Keratinocyte (primary cell): ENCODE measurements around the gene GGCX. TPM values are rescaled to one million over a fixed set of nuclear protein-coding genes. Genes with fewer than 3 reads are reported as not detected.

Source experiments
- DNase-seq: peaks from one replicate; pipeline ENCODE4 v3.0.0-alpha.2; 2011; ENCODE audit warnings: low read depth, missing footprints, low spot score
- FAIRE-seq: peaks from 2 replicates; lab custom pipeline; 2011; peaks lifted over from hg19 to GRCh38; lab: Jason Lieb, UNC
- H2AFZ ChIP-seq: 2 replicates; pipeline ENCODE4 v1.6.0; 2012; ENCODE audit warnings: low read length, control low read depth, inconsistent platforms; ENCODE audit not compliant: control insufficient read depth
- H3K27ac ChIP-seq: 2 replicates; pipeline ENCODE4 v1.5.1; 2011; ENCODE audit warnings: low read length; ENCODE audit not compliant: control insufficient read depth, insufficient read depth
- H3K27me3 ChIP-seq: 3 replicates; pipeline ENCODE4 v1.6.0; 2011; ENCODE audit warnings: low read length; ENCODE audit not compliant: control insufficient read depth, insufficient read depth; ENCODE audit errors: extremely low read depth
- H3K36me3 ChIP-seq, 2 experiments: 2 replicates in 1 of 2; 3 replicates in 1 of 2; pipeline ENCODE4 v1.5.1; 2011; ENCODE audit warnings: low read length in 2 of 2, mild to moderate bottlenecking in 1 of 2; ENCODE audit not compliant: control insufficient read depth in 2 of 2, insufficient read depth in 2 of 2; ENCODE audit errors: extremely low read depth in 1 of 2
- H3K4me1 ChIP-seq: 3 replicates; pipeline ENCODE4 v1.5.1; 2011; ENCODE audit warnings: low read length; ENCODE audit not compliant: control insufficient read depth, insufficient read depth; ENCODE audit errors: extremely low read depth
- H3K4me2 ChIP-seq: 3 replicates; pipeline ENCODE4 v1.6.0; 2011; ENCODE audit warnings: low read depth, low read length; ENCODE audit not compliant: control insufficient read depth, insufficient read depth; ENCODE audit errors: extremely low read depth
- H3K4me3 ChIP-seq, 3 experiments: fragments of 200-600 bp in 1 of 3; sonication (generic) in 1 of 3; 2 replicates in 2 of 3; 3 replicates in 1 of 3; pipeline ENCODE4 v1.5.1; 2011 to 2016; ENCODE audit warnings: low read length in 3 of 3, mild to moderate bottlenecking in 3 of 3, control low read depth in 2 of 3, inconsistent platforms in 1 of 3, low read depth in 1 of 3, mixed read lengths in 1 of 3, mixed run types in 1 of 3, moderate library complexity in 1 of 3; ENCODE audit not compliant: control insufficient read depth in 2 of 3, insufficient read depth in 2 of 3; ENCODE audit errors: extremely low read depth in 1 of 3
- H3K79me2 ChIP-seq: 2 replicates; pipeline ENCODE4 v1.6.0; 2012; ENCODE audit warnings: low read length; ENCODE audit not compliant: control insufficient read depth, insufficient read depth
- H3K9ac ChIP-seq: 3 replicates; pipeline ENCODE4 v1.6.0; 2011; ENCODE audit warnings: low read length; ENCODE audit not compliant: control insufficient read depth, insufficient read depth; ENCODE audit errors: extremely low read depth
- H3K9me1 ChIP-seq: 3 replicates; pipeline ENCODE4 v1.6.0; 2011; ENCODE audit warnings: low read length; ENCODE audit not compliant: control insufficient read depth, insufficient read depth; ENCODE audit errors: extremely low read depth
- H3K9me3 ChIP-seq: 2 replicates; pipeline ENCODE4 v1.5.1; 2012; ENCODE audit warnings: low read depth, low read length; ENCODE audit not compliant: control insufficient read depth
- H4K20me1 ChIP-seq: 3 replicates; pipeline ENCODE4 v1.6.0; 2011; ENCODE audit warnings: low read length; ENCODE audit not compliant: control insufficient read depth, insufficient read depth; ENCODE audit errors: extremely low read depth
- CTCF ChIP-seq, 3 experiments: IDR thresholded peaks in 1 of 3; conservative IDR thresholded peaks in 1 of 3; optimal IDR thresholded peaks in 1 of 3; 2 replicates in 2 of 3; 3 replicates in 1 of 3; pipeline versions ENCODE3 to v1.5.1; 2011; ENCODE audit warnings: low read length in 3 of 3, mild to moderate bottlenecking in 3 of 3, moderate library complexity in 2 of 3, control low read depth in 1 of 3, inconsistent platforms in 1 of 3; ENCODE audit not compliant: insufficient read depth in 2 of 3; ENCODE audit errors: extremely low read depth in 1 of 3
- EZH2 ChIP-seq: IDR thresholded peaks from one replicate; pipeline ENCODE4 v1.6.1; 2012; ENCODE audit warnings: inconsistent platforms, mild to moderate bottlenecking, low read length, moderate library complexity
- dilution Hi-C: fragments of 300-500 bp; cut with MboI; formaldehyde crosslinking; loops from one replicate; pipeline ENCODE4 v1.7.0; 2020; ENCODE audit warnings: low sequenced_read_pairs; ENCODE audit not compliant: extremely low pct_ligation_motif_present
- polyA plus RNA-seq, 5 experiments: library from polyadenylated mRNA; depleted of rRNA in 3 of 5; stranded (reverse) in 3 of 5; stranded (forward) in 1 of 5; unstranded in 1 of 5; fragments of >200 nt; gene quantifications; 1 replicate in 1 of 5; 2 replicates in 3 of 5; 3 replicates in 1 of 5; pipeline versions ENCODE4 v1.2.1 to v1.2.3, GENCODE V29; 2011 to 2012; ENCODE audit warnings: missing spikeins in 2 of 5, low read depth in 1 of 5, low replicate concordance in 1 of 5

Gene GGCX
- polyA plus RNA-seq, 1 donor (not counting 4 experiments of a cell fraction or from before 2014, with no cell fraction given) = 34.3 TPM

- DNase-seq (no peak), FAIRE-seq (no peak)
- peak within 1 kb of the TSS; percentile 45 for H3K27ac ChIP-seq
- peaks cover 2% of the 10 kb centered on the region for H3K79me2 ChIP-seq
- H3K4me3 ChIP-seq = peak within 1 kb of the TSS; percentile 75 to 81 (median 81)
- peak within 1 kb of the TSS; percentile 75 for H3K9ac ChIP-seq
- peak within 1 kb of the TSS; percentile 94 for H3K4me2 ChIP-seq
- peaks cover 21% of the 10 kb centered on the region for H3K4me1 ChIP-seq
- peaks cover under 1 to 16% of the 10 kb centered on the region in 2 experiments for H3K36me3 ChIP-seq
- no peaks in the 10 kb centered on the region for H3K27me3 ChIP-seq
- TF ChIP-seq EZH2 = no peak
- peak in 1 of 3 experiments; percentile 2 for TF ChIP-seq CTCF (optimal IDR thresholded peaks at IDR 0.05 in 1 of 3, IDR thresholded peaks at IDR 0.05 in 1 of 3, conservative IDR thresholded peaks at IDR 0.05 in 1 of 3; ENCODE audit: extremely low read depth in 1 of 3, insufficient read depth in 2 of 3, low read length in 3 of 3)
- dilution Hi-C loops = no loop called here
- peaks cover 2% of the 10 kb centered on the region for H3K9me1 ChIP-seq
- H3K9me3 ChIP-seq = no peaks in the 10 kb centered on the region
- peak within 1 kb of the TSS; percentile 83 for H2AFZ ChIP-seq
- no peaks in the 10 kb centered on the region for H4K20me1 ChIP-seq
Measured at GRCh38 chr2:85602476-85603234, 41.4 kb upstream of the GGCX start, which contains the start of gene TMEM150A. TMEM150A (minus strand) TSS chr2:85602698; CDS start chr2:85601948, 750 bp downstream.

GRCh38 chr2:85601771-85602475 lies 40.6 kb upstream of the GGCX start:
- TF ChIP-seq CTCF (optimal IDR thresholded peaks at IDR 0.05 in 1 of 3, IDR thresholded peaks at IDR 0.05 in 1 of 3, conservative IDR thresholded peaks at IDR 0.05 in 1 of 3; ENCODE audit: extremely low read depth in 1 of 3, insufficient read depth in 2 of 3, low read length in 3 of 3) (no peak), EZH2 (no peak)
- Histone ChIP-seq H3K36me3 (peaks cover 7 to 23% of the 10 kb centered on the region in 2 experiments), H3K27ac (peak overlapping the region; percentile 15), H3K79me2 (peaks cover 8% of the 10 kb centered on the region), H3K9ac (peak overlapping the region; percentile 75), H2AFZ (peak overlapping the region; percentile 62), H3K27me3 (no peaks in the 10 kb centered on the region), H3K9me3 (no peaks in the 10 kb centered on the region), H3K4me1 (peaks cover 21% of the 10 kb centered on the region), H3K4me2 (peak overlapping the region; percentile 94), H4K20me1 (no peaks in the 10 kb centered on the region), H3K9me1 (peaks cover 2% of the 10 kb centered on the region), H3K4me3 (peak overlapping the region; percentile 75 to 81 (median 81))
- no peak for DNase-seq
- dilution Hi-C loops = no loop called here
- FAIRE-seq = no peak
